ENCODE measurements around the gene SCPEP1. TPM values are rescaled to one million over a fixed set of nuclear protein-coding genes. Genes with fewer than 3 reads are reported as not detected.
"Not testable (repeated sequence)": the region's sequence is repeated elsewhere in the genome, so short reads cannot be mapped to it uniquely, and the experiment has no call there.

The SCPEP1 gene
- total RNA-seq, 1 donor from 2014 or later = 11.6 TPM

DNA sequence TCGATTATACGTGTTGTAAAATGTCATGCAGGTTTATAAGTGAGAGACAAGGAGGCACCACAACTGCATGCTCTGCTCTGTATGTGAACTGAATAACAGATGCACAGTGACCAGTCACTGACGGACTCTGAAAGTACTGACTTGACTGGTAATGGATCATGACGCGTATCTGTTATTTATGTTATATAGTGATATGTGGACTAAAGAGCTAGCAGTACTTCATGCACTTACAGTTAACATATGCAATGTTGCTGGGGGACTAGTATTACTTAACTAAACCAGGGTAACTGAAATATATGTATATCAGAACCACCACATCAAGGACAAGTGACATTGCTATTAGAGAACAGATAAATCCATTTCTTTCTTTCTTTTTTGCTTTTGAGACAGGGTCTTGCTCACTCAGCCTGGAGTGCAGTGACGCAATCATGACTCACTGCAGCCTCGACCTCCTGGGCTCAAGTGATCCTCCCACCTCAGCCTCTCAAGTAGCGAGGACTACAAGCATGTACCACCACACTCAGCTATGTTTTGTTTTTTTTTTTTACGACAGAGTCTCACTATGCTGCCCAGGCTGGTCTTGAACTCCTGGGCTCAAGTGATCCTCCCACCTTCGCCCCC, 34.3 kb upstream of the SCPEP1 start:
- intact Hi-C loops (cut with micrococcal nuclease) = no loop called here
- Mint-ChIP-seq H3K36me3 (ENCODE audit: low read depth) (peaks cover 41% of the 10 kb centered on the region), H3K4me1 (ENCODE audit: low read depth) (peaks cover 4% of the 10 kb centered on the region), H3K27me3 (ENCODE audit: insufficient read depth) (no peaks in the 10 kb centered on the region), H3K27ac (no peak overlapping the region), H3K9me3 (no peaks in the 10 kb centered on the region), H3K4me3 (no peak overlapping the region)
- DNase-seq (ENCODE audit: low spot score) = no peak

GRCh38 chr17:56945938-56946505, 31.9 kb upstream of the SCPEP1 start:
- peaks cover 50% of the 10 kb centered on the region for H3K36me3 Mint-ChIP-seq (ENCODE audit: low read depth)
- H3K4me3 Mint-ChIP-seq = no peak overlapping the region
- no peaks in the 10 kb centered on the region for H3K9me3 Mint-ChIP-seq
- intact Hi-C loops (cut with micrococcal nuclease) = no loop called here
- no peak for DNase-seq (ENCODE audit: low spot score)
- no peak overlapping the region for H3K27ac Mint-ChIP-seq
- H3K27me3 Mint-ChIP-seq (ENCODE audit: insufficient read depth) = no peaks in the 10 kb centered on the region
- peaks cover 16% of the 10 kb centered on the region for H3K4me1 Mint-ChIP-seq (ENCODE audit: low read depth)

GRCh38 chr17:56947741-56948140, 30.2 kb upstream of the SCPEP1 start:
- Mint-ChIP-seq H3K9me3 (no peaks in the 10 kb centered on the region), H3K4me1 (ENCODE audit: low read depth) (peaks cover 16% of the 10 kb centered on the region), H3K36me3 (ENCODE audit: low read depth) (peaks cover 43% of the 10 kb centered on the region)

DNA sequence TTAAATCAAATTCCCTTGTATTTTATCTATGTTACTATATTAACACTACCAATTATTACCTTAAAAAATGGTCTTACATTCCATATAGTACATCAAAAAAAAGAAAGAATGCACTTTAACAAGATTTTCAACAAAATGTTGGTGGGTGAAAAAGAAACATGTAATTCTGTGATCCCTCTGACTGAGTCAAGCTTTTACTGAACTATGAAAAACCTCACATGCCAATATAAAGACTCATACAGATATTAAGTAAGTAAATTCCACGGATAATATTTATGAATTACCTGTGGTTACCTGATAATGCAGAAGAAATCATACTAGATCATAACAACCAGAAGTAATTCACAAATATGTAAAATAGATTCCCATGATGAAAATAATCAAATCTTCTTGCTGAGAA, 29.4 kb upstream of the SCPEP1 start:
- intact Hi-C loops (cut with micrococcal nuclease) = no loop called here
- H3K27me3 Mint-ChIP-seq (ENCODE audit: insufficient read depth) = no peaks in the 10 kb centered on the region
- peaks cover 16% of the 10 kb centered on the region for H3K4me1 Mint-ChIP-seq (ENCODE audit: low read depth)
- no peak overlapping the region for H3K4me3 Mint-ChIP-seq
- peaks cover 37% of the 10 kb centered on the region for H3K36me3 Mint-ChIP-seq (ENCODE audit: low read depth)
- no peaks in the 10 kb centered on the region for H3K9me3 Mint-ChIP-seq
- DNase-seq (ENCODE audit: low spot score) = no peak
- no peak overlapping the region for H3K27ac Mint-ChIP-seq

More at GRCh38 chr17:56947741-56948140, 30.2 kb upstream of the SCPEP1 start:
- H3K27ac Mint-ChIP-seq = no peak overlapping the region
- no peak overlapping the region for H3K4me3 Mint-ChIP-seq
- no peak for DNase-seq (ENCODE audit: low spot score)
- no peaks in the 10 kb centered on the region for H3K27me3 Mint-ChIP-seq (ENCODE audit: insufficient read depth)
- intact Hi-C loops (cut with micrococcal nuclease) = no loop called here

DNA sequence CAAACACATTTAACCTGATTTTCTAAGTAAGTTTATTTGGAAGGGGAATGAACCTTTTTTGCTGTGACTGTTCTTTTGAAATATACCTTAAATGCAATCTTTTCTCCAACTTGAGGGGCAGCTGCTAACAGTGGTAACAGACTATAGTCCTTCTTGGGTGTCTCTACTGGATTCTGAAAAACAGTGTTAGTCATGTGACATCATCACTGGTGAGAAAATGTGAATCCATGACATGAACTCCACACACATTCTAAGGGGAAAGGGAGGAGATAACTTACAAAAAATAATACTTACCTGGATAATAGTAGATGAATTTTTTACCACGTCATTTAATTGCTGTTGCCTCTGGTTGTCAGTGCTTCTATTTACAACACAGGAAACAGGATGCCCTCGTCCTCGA, 28.3 kb upstream of the SCPEP1 start:
- H3K27me3 Mint-ChIP-seq (ENCODE audit: insufficient read depth) = no peaks in the 10 kb centered on the region
- H3K27ac Mint-ChIP-seq = peak overlapping the region; percentile 18

DNA sequence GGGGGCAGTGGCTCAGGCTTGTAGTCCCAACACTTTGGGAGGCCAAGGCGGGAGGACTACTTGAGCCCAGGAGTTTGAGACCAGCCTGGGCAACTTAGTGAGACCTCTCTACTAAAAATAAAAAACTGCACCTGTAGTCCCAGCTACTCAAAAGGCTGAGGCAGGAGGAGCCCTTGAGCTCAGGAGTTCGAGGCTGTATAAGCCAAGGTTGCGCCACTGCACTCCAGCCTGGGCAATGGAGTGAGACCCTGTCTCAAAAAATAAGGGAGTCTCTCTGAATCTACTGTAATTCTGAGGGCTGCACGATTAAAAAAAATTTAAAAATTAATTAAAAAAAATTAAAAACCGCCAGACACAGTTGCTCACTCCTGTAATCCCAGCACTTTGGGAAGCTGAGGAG, 20.9 kb upstream of the SCPEP1 start:
- Mint-ChIP-seq H3K27me3 (ENCODE audit: insufficient read depth) (no peaks in the 10 kb centered on the region), H3K36me3 (ENCODE audit: low read depth) (peaks cover 2% of the 10 kb centered on the region), H3K9me3 (no peaks in the 10 kb centered on the region), H3K4me1 (ENCODE audit: low read depth) (peaks cover 22% of the 10 kb centered on the region), H3K4me3 (no peak overlapping the region), H3K27ac (no peak overlapping the region)
- intact Hi-C loops (cut with micrococcal nuclease) = no loop called here
- DNase-seq (ENCODE audit: low spot score) = no peak

More for the DNA sequence above, 28.3 kb upstream of the SCPEP1 start:
- no peak for DNase-seq (ENCODE audit: low spot score)
- intact Hi-C loops (cut with micrococcal nuclease) = no loop called here
- Mint-ChIP-seq H3K36me3 (ENCODE audit: low read depth) (peaks cover 34% of the 10 kb centered on the region), H3K4me3 (no peak overlapping the region), H3K9me3 (no peaks in the 10 kb centered on the region), H3K4me1 (ENCODE audit: low read depth) (peaks cover 16% of the 10 kb centered on the region)

DNA sequence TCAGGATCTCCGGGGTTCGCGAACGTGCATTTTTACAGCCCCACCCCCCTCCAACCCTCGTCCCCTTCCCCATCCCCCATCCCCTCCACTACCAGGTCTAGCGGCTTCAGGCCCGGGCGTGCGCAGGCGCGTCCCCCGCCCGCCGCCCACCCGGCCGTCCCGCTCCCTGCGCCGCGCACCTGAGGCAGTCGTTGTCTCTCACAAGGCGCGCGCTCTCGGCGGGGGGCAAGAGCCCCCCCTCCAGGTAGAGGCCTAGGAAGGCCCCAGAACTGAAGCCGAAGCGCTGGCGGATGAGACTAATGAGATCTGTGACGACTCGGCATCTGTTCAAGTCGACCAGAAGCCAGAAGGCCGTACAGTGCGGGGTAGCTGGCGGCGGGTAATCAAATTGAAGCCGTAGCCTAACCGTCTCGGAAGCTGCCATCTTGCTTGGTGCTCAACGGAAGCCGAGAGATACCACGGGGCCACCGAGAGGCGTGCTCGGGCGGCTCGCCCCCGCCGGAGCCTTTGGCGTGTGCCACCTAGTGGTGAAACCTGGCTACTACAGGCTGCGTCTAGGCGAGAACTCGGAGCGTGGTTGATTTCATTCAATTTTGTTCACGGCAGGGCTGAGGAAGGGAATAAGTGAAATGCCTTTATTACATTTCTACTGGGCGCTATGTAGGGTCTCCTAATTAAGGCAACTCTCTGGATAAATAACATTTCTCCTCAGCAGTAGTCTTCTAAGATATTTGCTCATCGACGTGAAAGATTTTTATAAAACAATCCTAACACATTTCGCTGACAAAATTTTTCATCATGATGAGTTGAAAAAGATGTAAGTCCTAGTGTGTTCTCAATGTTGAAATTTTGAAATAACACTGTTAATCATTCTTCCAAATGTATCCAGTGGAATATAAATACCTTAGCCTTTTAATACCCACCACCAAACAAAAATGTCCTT, 17.1 kb upstream of the SCPEP1 start, which contains the start of gene COIL:
COIL (minus strand) TSS at position 455 of the 943 bp plus-strand sequence; CDS start at position 424, 31 bp downstream.
- peak; percentile 89 for DNase-seq (ENCODE audit: low spot score)
- peaks cover 2% of the 10 kb centered on the region for H3K36me3 Mint-ChIP-seq (ENCODE audit: low read depth)
- no peaks in the 10 kb centered on the region for H3K27me3 Mint-ChIP-seq (ENCODE audit: insufficient read depth)
- intact Hi-C loops (cut with micrococcal nuclease) = loop anchor here (1.0 to 5.0 kb wide), 7 partner anchors 17 to 369 kb away; partner anchors contain the start of genes AKAP1, DGKE, NOG and SCPEP1
- peak within 1 kb of the TSS; percentile 82 for H3K4me3 Mint-ChIP-seq
- peak within 1 kb of the TSS; percentile 84 for H3K27ac Mint-ChIP-seq
- peaks cover 22% of the 10 kb centered on the region for H3K4me1 Mint-ChIP-seq (ENCODE audit: low read depth)
- H3K9me3 Mint-ChIP-seq = no peaks in the 10 kb centered on the region

DNA sequence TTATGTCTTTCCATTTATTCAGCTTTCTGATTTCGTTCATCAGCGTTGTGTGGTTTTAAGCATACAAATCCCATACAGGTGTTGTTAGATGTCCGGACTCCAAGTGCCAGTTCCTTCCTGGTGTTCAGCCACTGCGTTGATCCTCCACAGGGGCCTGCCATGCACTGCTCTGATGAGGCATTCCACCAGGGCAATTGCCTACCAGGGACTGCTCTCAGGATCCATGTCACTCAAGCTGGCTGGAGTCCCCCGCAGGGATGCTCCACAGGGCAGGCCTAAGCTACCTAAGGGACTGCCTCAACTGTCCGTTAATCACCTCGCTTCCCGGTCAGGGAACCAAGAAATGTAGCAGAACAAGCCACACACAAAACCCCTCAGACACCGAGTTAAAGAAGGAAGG, 12.7 kb upstream of the SCPEP1 start:
- H3K4me3 Mint-ChIP-seq; intact Hi-C loops (cut with micrococcal nuclease); H3K27ac Mint-ChIP-seq; H3K4me1 Mint-ChIP-seq (ENCODE audit: low read depth); H3K36me3 Mint-ChIP-seq (ENCODE audit: low read depth); H3K27me3 Mint-ChIP-seq (ENCODE audit: insufficient read depth); H3K9me3 Mint-ChIP-seq; DNase-seq (ENCODE audit: low spot score): not testable (repeated sequence)

DNA sequence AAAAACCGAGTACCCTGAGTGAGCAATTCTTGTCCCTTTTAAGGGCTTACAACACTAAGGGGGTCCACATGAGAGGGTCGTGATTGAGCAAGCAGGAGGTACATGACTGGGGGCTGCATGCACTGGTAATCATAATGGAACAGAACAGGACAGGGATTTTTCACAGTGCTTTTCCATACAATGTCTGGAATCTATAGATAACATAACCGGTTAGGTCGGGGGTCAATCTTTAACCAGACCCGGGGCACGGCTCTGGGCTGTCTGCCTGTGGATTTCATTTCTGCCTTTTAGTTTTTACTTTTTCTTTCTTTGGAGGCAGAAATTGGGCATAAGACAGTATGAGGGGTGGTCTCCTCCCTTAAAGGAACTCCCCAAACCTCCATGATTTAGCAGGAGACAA, 12.2 kb upstream of the SCPEP1 start:
- H3K27me3 Mint-ChIP-seq (ENCODE audit: insufficient read depth); H3K27ac Mint-ChIP-seq; H3K9me3 Mint-ChIP-seq; H3K36me3 Mint-ChIP-seq (ENCODE audit: low read depth); DNase-seq (ENCODE audit: low spot score); intact Hi-C loops (cut with micrococcal nuclease); H3K4me1 Mint-ChIP-seq (ENCODE audit: low read depth); H3K4me3 Mint-ChIP-seq: not testable (repeated sequence)

- intact Hi-C loops (cut with micrococcal nuclease) = no loop called here
- no peak for DNase-seq (ENCODE audit: low spot score)
- no peak overlapping the region for H3K4me3 Mint-ChIP-seq
- no peaks in the 10 kb centered on the region for H3K9me3 Mint-ChIP-seq
- no peaks in the 10 kb centered on the region for H3K36me3 Mint-ChIP-seq (ENCODE audit: low read depth)
- H3K27ac Mint-ChIP-seq = no peak overlapping the region
- no peaks in the 10 kb centered on the region for H3K4me1 Mint-ChIP-seq (ENCODE audit: low read depth)
- peaks cover 13% of the 10 kb centered on the region for H3K27me3 Mint-ChIP-seq (ENCODE audit: insufficient read depth)
Observed at GRCh38 chr17:56966338-56966737, 11.6 kb upstream of the SCPEP1 start.

DNA sequence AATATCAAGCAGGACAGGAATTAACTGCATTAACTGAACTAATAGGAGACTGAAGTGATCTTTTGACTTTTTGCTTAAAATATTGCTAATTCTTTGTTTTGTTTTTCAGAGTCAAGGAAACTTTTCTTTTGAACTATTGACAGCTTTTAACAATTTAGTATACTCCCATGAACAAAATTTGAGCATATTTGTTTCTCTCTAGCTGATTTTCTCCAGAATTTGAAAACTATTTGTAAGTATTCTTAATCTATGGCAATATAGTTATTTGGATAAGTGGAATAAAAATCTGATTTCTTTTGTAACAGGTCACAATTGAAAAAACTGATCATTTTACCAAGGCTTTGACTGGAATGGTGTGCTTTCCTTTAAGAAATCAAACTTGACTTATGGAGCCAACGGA, 7.0 kb upstream of the SCPEP1 start:
- H3K27ac Mint-ChIP-seq = no peak overlapping the region
- DNase-seq (ENCODE audit: low spot score) = no peak
- H3K27me3 Mint-ChIP-seq (ENCODE audit: insufficient read depth) = peaks cover 38% of the 10 kb centered on the region
- H3K4me1 Mint-ChIP-seq (ENCODE audit: low read depth) = no peaks in the 10 kb centered on the region
- intact Hi-C loops (cut with micrococcal nuclease) = no loop called here
- no peaks in the 10 kb centered on the region for H3K36me3 Mint-ChIP-seq (ENCODE audit: low read depth)
- H3K4me3 Mint-ChIP-seq = no peak overlapping the region
- H3K9me3 Mint-ChIP-seq = no peaks in the 10 kb centered on the region

DNA sequence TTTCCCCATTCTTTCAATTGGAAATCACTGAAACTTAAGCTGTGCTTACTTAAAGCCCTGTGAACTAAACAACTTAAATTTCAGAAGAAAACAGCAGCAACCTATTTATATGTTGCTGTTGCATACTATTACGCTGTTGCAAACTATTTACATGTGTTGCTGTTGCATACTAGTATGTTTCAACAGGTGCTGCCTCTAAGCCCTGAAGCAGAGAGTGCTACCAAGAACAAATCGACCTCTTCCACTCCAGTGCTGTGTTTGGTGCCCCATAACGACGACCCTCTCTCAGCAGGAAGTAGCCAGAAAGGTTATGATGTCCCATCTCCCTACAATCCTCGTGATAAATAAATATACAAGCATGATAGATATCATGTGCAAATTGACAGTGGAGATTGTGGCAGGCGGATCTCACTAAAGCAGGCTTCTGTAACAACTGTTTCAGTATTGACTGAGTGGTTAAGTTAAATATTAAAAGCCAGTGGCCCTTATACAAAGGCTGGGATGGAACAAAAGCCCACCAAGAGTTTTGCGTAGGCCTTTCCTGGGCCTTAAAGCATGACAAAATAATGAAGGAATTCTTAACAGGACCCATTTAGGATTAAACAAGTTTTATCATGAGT, 5.7 kb upstream of the SCPEP1 start:
- intact Hi-C loops (cut with micrococcal nuclease) = no loop called here
- Mint-ChIP-seq H3K27me3 (ENCODE audit: insufficient read depth) (peaks cover 49% of the 10 kb centered on the region), H3K9me3 (no peaks in the 10 kb centered on the region), H3K4me1 (ENCODE audit: low read depth) (no peaks in the 10 kb centered on the region), H3K36me3 (ENCODE audit: low read depth) (no peaks in the 10 kb centered on the region), H3K27ac (no peak overlapping the region), H3K4me3 (no peak overlapping the region)
- no peak for DNase-seq (ENCODE audit: low spot score)

Measured in activated T-helper 1 cell treated with anti-CD3 and anti-CD28 coated beads, Interleukin-12 subunit alpha, Interleukin-12 subunit beta, Interleukin-2, Interleukin-4 antibody, amounts not matched to agents 30 ng/mL and 10 ng/mL and 1 ng/mL, durations not matched to agents 14 hours and 24 hours and 36 hours (primary cell).